Type B pancreatic cell (in vitro differentiated cells): Measurements from ENCODE around the gene NTN1. TPM values are rescaled to one million over a fixed set of nuclear protein-coding genes. Genes with fewer than 3 reads are reported as not detected.
A peak's percentile ranks its signal among the peaks of the same experiment; 100 is the strongest.
"Not testable (repeated sequence)": the region's sequence is repeated elsewhere in the genome, so short reads cannot be mapped to it uniquely, and the experiment has no call there.

ENCODE experiments used
- DNase-seq: peaks from one replicate; pipeline ENCODE4 v3.0.0; 2021; ENCODE audit warnings: mixed read lengths; ENCODE audit not compliant: unreplicated experiment; ENCODE audit errors: extremely low spot score
- H3K27ac Mint-ChIP-seq: 2 replicates; pipeline ENCODE4 v1.8.0; 2021; ENCODE audit warnings: mild to moderate bottlenecking, mixed read lengths
- H3K27me3 Mint-ChIP-seq: 2 replicates; pipeline ENCODE4 v1.8.0; 2021; ENCODE audit warnings: mixed read lengths
- H3K36me3 Mint-ChIP-seq: 2 replicates; pipeline ENCODE4 v1.8.0; 2021; ENCODE audit warnings: mixed read lengths
- H3K4me1 Mint-ChIP-seq: one replicate; pipeline ENCODE4 v1.8.0; 2021; ENCODE audit warnings: mixed read lengths; ENCODE audit not compliant: unreplicated experiment
- H3K4me3 Mint-ChIP-seq: 2 replicates; pipeline ENCODE4 v1.8.0; 2021; ENCODE audit warnings: mild to moderate bottlenecking, mixed read lengths
- H3K9me3 Mint-ChIP-seq: 2 replicates; pipeline ENCODE4 v1.8.0; 2021; ENCODE audit warnings: mixed read lengths
- long read RNA-seq: library from polyadenylated mRNA; unstranded; transcript quantifications from one replicate; pipeline ENCODE4 v2.0.0, GENCODE V29; 2020
- total RNA-seq: library from RNA; stranded (reverse); gene quantifications from 2 replicates; pipeline ENCODE4 v1.2.1, GENCODE V29; 2021; ENCODE audit warnings: low replicate concordance
- TF ChIP-seq, protein P1 (sequence below): fragments of 200-600 bp; sonication (generic); conservative IDR thresholded peaks from 2 replicates; pipeline ENCODE4 v1.5.0; 2021; ENCODE audit warnings: antibody characterized with exemption, mild to moderate bottlenecking

The NTN1 gene
- total RNA-seq = 10.7 and 17.4 TPM in 2 replicates
- long read RNA-seq, partial matches to known transcripts = 0 of 4 reads
- long read RNA-seq, other reads (novel, unspliced or antisense) = 4 of 4 reads

DNA sequence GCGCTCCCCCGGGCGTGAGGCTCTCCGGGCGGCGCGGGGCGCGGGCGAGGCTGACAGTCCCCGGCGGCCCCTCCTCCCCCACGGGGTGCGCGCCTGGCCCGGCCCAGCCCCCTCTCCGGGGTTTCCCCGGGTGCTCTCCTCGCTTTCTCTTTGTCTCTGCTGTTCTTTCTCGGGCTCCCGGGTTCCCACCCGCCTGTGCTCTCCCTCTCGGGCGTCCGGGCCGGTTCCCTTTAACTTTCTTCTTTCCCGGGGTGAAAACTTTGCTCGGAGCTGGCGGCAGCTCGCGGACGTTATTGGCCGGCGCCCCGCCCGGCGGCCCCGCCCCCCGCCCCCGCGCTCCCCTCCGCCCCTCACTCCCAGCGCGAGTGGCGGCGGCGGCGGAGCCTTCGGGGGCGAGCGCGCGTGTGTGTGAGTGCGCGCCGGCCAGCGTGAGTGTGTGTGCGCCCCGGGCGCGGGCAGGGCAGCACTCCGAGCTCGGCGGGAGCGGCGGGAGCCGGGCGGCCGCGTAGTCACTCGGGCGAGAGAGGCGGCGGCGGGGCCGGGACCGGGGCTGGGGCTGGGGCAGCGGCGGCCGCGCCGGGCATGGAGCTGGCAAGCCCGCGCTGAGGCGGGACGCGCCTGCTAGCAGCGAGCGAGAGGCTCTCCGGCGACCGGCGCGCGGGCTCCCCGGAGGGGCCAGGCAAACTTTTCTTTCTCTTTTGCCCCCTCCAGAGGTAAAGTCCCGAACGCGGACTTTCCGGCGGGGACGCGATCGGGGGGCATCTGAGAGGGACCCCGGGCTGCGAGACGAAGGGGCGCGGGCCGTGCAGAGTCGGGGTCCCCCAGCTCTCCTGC, at the start of gene NTN1:
NTN1 (plus strand) TSS at position 353 of the 834 bp plus-strand sequence. CDS start 864 bp downstream, outside the sequence.
- DNase-seq = peak; percentile 77
- H3K27ac Mint-ChIP-seq = peak within 1 kb of the TSS; percentile 46
- no peaks in the 10 kb centered on the region for H3K9me3 Mint-ChIP-seq
- peaks cover 6% of the 10 kb centered on the region for H3K36me3 Mint-ChIP-seq
- H3K4me1 Mint-ChIP-seq = peaks cover 13% of the 10 kb centered on the region
- peaks cover 58% of the 10 kb centered on the region for H3K27me3 Mint-ChIP-seq
- peak within 1 kb of the TSS; percentile 85 for H3K4me3 Mint-ChIP-seq
- TF ChIP-seq, protein P1, sequence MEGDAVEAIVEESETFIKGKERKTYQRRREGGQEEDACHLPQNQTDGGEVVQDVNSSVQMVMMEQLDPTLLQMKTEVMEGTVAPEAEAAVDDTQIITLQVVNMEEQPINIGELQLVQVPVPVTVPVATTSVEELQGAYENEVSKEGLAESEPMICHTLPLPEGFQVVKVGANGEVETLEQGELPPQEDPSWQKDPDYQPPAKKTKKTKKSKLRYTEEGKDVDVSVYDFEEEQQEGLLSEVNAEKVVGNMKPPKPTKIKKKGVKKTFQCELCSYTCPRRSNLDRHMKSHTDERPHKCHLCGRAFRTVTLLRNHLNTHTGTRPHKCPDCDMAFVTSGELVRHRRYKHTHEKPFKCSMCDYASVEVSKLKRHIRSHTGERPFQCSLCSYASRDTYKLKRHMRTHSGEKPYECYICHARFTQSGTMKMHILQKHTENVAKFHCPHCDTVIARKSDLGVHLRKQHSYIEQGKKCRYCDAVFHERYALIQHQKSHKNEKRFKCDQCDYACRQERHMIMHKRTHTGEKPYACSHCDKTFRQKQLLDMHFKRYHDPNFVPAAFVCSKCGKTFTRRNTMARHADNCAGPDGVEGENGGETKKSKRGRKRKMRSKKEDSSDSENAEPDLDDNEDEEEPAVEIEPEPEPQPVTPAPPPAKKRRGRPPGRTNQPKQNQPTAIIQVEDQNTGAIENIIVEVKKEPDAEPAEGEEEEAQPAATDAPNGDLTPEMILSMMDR = no peak

DNA sequence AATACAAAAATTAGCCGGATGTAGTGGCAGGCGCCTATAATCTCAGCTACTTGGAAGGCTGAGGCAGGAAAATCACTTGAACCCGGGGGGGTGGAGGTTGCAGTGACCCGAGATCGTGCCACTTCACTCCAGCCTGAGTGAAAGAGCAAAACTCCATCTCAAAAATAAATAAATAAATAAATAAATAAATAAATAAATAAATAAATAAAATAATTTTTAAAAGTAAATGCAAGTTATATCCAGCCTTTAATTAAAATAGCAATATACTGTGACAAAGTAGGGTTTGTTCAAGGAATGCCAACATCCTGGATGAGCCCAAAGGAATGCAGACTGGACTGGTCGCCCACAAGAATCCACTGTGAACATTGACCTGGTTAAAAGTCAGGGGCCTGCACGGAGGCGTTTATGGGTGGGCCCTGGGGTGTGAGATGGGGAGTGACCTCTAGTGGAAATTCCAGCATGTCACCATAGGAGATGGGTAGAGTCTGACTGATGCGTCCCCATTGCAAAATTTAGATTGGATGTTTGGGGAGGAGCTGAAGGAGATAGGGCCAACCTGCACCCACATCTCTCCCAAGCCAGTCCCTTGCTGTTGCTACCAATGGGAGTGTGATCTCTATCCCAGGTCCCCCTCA, 46.1 kb upstream of the NTN1 start:
- no peak for DNase-seq
- Mint-ChIP-seq H3K4me1 (peaks cover 5% of the 10 kb centered on the region), H3K27ac (no peak overlapping the region), H3K27me3 (no peaks in the 10 kb centered on the region), H3K4me3 (no peak overlapping the region), H3K36me3 (no peaks in the 10 kb centered on the region), H3K9me3 (peaks cover 4% of the 10 kb centered on the region)
- TF ChIP-seq, protein P1 = no peak

DNA sequence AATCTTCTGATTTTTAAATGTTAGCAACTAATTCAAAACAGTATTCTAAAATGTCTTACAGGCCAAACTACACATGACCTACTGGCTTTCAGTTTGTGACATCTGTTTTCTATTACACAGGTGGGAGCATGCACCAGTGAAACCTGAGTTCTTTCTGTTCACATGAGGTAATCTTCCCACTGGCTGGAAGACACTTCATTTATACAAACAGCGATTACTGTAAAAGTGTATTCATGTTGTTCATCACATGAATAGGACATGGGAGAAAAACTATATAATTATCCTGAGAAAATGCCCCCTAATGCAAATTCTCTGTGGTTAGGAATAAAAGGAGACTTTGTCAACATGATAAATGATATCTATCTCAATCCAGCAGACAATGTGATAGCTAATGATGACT, 44.7 kb upstream of the NTN1 start:
- Mint-ChIP-seq H3K9me3 (peaks cover 4% of the 10 kb centered on the region), H3K4me3 (no peak overlapping the region), H3K36me3 (no peaks in the 10 kb centered on the region), H3K4me1 (peaks cover 5% of the 10 kb centered on the region), H3K27me3 (no peaks in the 10 kb centered on the region), H3K27ac (no peak overlapping the region)
- TF ChIP-seq, protein P1 = no peak
- DNase-seq = no peak

DNA sequence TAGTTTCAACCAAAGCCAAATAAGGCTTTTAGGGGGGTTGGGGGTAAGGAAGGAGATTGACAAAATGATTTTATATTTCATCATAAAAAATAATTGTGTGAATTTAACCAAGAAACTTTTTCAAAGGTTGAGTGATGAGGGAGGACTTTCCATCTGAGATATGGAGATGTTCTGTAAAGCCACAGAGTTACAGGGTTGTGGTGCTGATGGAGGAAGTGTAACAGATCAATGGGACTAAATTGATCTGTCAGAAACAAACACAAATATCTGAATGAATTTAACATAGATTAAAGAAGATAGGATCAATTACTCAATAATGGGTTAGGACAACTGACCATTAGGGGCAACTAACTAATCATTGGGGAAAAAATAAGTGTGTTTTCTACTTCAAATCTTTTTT, 41.6 kb upstream of the NTN1 start:
- no peak overlapping the region for H3K4me3 Mint-ChIP-seq

DNA sequence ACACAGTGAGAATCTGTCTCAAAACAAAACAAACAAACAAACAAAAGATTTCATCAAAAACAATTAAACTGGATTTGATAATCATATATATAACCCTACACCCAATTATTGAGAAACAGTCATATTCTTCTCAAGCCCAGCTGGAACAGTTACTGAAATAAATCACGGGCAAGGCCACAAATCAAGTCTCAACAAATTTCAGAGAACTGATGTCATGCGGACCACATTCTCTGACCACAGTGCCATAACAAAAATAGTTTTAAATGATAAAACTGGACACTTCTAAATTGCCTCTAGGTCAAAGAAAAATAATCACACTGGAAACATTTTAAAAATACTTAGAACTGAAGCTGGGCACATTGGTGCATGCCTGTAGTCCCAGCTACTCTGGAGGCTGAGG, 39.9 kb upstream of the NTN1 start:
- Mint-ChIP-seq H3K36me3 (no peaks in the 10 kb centered on the region), H3K4me1 (peaks cover 5% of the 10 kb centered on the region), H3K27me3 (peaks cover 3% of the 10 kb centered on the region), H3K4me3 (no peak overlapping the region), H3K9me3 (peaks cover 9% of the 10 kb centered on the region), H3K27ac (no peak overlapping the region)
- DNase-seq = no peak
- TF ChIP-seq, protein P1 = no peak

More for the DNA sequence above, 41.6 kb upstream of the NTN1 start:
- Mint-ChIP-seq H3K4me1 (peaks cover 5% of the 10 kb centered on the region), H3K27me3 (peaks cover 3% of the 10 kb centered on the region), H3K36me3 (no peaks in the 10 kb centered on the region), H3K27ac (no peak overlapping the region), H3K9me3 (no peaks in the 10 kb centered on the region)
- no peak for DNase-seq
- TF ChIP-seq, protein P1 = no peak

DNA sequence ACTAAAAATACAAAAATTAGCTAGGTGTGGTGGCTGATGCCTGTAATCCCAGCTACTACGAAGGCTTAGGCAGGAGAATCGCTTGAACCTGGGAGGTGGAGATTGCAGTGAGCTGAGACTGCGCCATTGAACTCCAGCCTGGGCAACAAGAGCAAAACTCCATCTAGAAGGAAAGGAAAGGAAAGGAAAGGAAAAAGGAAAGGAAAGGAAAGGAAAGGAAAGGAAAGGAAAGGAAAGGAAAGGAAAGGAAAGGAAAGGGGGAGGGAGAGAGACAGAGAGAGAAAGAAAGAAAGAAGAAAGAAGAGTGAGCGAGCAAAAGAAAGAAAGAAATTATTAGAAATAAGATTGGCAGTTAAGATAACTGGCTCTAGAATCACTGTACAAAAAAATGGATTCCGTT, 37.1 kb upstream of the NTN1 start:
- not testable (repeated sequence) for H3K4me1 Mint-ChIP-seq, DNase-seq, H3K9me3 Mint-ChIP-seq, H3K27me3 Mint-ChIP-seq, H3K4me3 Mint-ChIP-seq, H3K27ac Mint-ChIP-seq, H3K36me3 Mint-ChIP-seq
